Measurements from ENCODE around the gene TOE1. TPM values are rescaled to one million over a fixed set of nuclear protein-coding genes. Genes with fewer than 3 reads are reported as not detected.

TOE1 gene
- total RNA-seq, 1 experiment from 2014 or later: 18.2 TPM

DNA sequence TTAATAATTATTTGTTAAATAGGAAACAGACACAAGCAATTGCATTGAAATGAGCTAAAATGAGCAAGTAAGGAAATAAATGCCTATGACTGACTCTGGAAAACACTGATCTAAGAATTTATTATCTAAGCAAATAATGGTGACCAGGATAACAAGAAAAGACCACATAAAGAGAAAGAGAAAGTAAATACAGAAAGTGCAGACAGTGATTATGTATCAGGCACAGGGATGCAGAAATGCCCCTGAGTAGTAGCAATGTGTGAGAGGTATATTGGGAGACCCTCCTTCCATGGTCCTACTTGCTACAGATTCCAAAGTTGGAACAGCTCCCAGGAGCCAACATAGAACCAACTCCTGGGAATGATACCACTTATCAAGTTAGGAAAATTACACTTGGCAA, 33.6 kb downstream of the TOE1 start:
- Histone ChIP-seq H3K79me2 (ENCODE audit: low read length) (no peaks in the 10 kb centered on the region), H3K36me3 (ENCODE audit: low read depth, low read length) (no peaks in the 10 kb centered on the region), H2AFZ (ENCODE audit: low read length) (no peak overlapping the region), H3K9me2 (replicated peaks; ENCODE audit: low read length) (no peaks in the 10 kb centered on the region), H3F3A (ENCODE audit: low read length, unreplicated experiment) (no peaks in the 10 kb centered on the region), H4K20me1 (ENCODE audit: low read length) (no peaks in the 10 kb centered on the region), H3K9me3 (ENCODE audit: low read length) (no peaks in the 10 kb centered on the region), H3K4me1 (ENCODE audit: insufficient read depth, low read length) (peaks cover 4% of the 10 kb centered on the region; the same call in 1 of the 2 replicates), H3K9ac (ENCODE audit: low read length) (no peak overlapping the region), H3K4me3 (ENCODE audit: low read length) (no peak overlapping the region), H3K27ac (ENCODE audit: low read length) (no peak overlapping the region), H3K4me2 (ENCODE audit: low read length) (no peak overlapping the region), H3K27me3 (ENCODE audit: low read length) (no peaks in the 10 kb centered on the region)
- BruUV-seq (replicated peaks): no TSS peak
- POLR2A ChIA-PET (ENCODE audit: unreplicated experiment): interaction anchor here (0.6 kb wide), 1 partner anchor 211 kb away, joined by 3 read pairs; no protein-coding TSS in a partner anchor
- TF ChIP-seq, protein P1, sequence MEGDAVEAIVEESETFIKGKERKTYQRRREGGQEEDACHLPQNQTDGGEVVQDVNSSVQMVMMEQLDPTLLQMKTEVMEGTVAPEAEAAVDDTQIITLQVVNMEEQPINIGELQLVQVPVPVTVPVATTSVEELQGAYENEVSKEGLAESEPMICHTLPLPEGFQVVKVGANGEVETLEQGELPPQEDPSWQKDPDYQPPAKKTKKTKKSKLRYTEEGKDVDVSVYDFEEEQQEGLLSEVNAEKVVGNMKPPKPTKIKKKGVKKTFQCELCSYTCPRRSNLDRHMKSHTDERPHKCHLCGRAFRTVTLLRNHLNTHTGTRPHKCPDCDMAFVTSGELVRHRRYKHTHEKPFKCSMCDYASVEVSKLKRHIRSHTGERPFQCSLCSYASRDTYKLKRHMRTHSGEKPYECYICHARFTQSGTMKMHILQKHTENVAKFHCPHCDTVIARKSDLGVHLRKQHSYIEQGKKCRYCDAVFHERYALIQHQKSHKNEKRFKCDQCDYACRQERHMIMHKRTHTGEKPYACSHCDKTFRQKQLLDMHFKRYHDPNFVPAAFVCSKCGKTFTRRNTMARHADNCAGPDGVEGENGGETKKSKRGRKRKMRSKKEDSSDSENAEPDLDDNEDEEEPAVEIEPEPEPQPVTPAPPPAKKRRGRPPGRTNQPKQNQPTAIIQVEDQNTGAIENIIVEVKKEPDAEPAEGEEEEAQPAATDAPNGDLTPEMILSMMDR (conservative IDR thresholded peaks at IDR 0.05; ENCODE audit: low read depth, low read length): no peak
- TF ChIP-seq EZH2 (IDR thresholded peaks at IDR 0.05; ENCODE audit: low read length, unreplicated experiment) (no peak), EZH2phosphoT487 (IDR thresholded peaks at IDR 0.05; ENCODE audit: borderline replicate concordance, low read length) (no peak)
- CTCF ChIA-PET: interaction anchor here (0.6 kb wide), 1 partner anchor 91 kb away, joined by 4 read pairs; no protein-coding TSS in a partner anchor
- intact Hi-C loops (cut with micrococcal nuclease): no loop called here
- no peak for ATAC-seq
- no peak for DNase-seq

GRCh38 chr1:45375104-45376090, 35.4 kb downstream of the TOE1 start:
- Histone ChIP-seq H3K9me3 (ENCODE audit: low read length) (no peaks in the 10 kb centered on the region), H3K79me2 (ENCODE audit: low read length) (no peaks in the 10 kb centered on the region), H4K20me1 (ENCODE audit: low read length) (no peaks in the 10 kb centered on the region), H3K4me1 (ENCODE audit: insufficient read depth, low read length) (peaks cover 4% of the 10 kb centered on the region; the same call in 1 of the 2 replicates), H3K9ac (ENCODE audit: low read length) (no peak overlapping the region), H3K27ac (ENCODE audit: low read length) (no peak overlapping the region), H3K27me3 (ENCODE audit: low read length) (no peaks in the 10 kb centered on the region), H2AFZ (ENCODE audit: low read length) (no peak overlapping the region), H3K36me3 (ENCODE audit: low read depth, low read length) (no peaks in the 10 kb centered on the region), H3K4me3 (ENCODE audit: low read length) (no peak overlapping the region), H3K4me2 (ENCODE audit: low read length) (no peak overlapping the region), H3K9me2 (replicated peaks; ENCODE audit: low read length) (no peaks in the 10 kb centered on the region), H3F3A (ENCODE audit: low read length, unreplicated experiment) (no peaks in the 10 kb centered on the region)
- TF ChIP-seq, protein P1 (conservative IDR thresholded peaks at IDR 0.05; ENCODE audit: low read depth, low read length): 0 out of 2 replicates have a peak, but pooled peaks have one; percentile 20
- TF ChIP-seq EZH2 (IDR thresholded peaks at IDR 0.05; ENCODE audit: low read length, unreplicated experiment) (no peak), EZH2phosphoT487 (IDR thresholded peaks at IDR 0.05; ENCODE audit: borderline replicate concordance, low read length) (no peak)
- BruUV-seq (replicated peaks): no TSS peak
- peak; percentile 14 for DNase-seq
- CTCF ChIA-PET: no interaction called here
- intact Hi-C loops (cut with micrococcal nuclease): no loop called here
- POLR2A ChIA-PET (ENCODE audit: unreplicated experiment): no interaction called here
- no peak; the same call in 1 of the 2 replicates for ATAC-seq

- ATAC-seq (no peak), DNase-seq (no peak)
- H3K9me2 ChIP-seq (replicated peaks; ENCODE audit: low read length): no peaks in the 10 kb centered on the region
- no peak overlapping the region for H3K4me3 ChIP-seq (ENCODE audit: low read length)
- BruUV-seq (replicated peaks): no TSS peak
- H3F3A ChIP-seq (ENCODE audit: low read length, unreplicated experiment): no peaks in the 10 kb centered on the region
- POLR2A ChIA-PET (ENCODE audit: unreplicated experiment): no interaction called here
- intact Hi-C loops (cut with micrococcal nuclease): no loop called here
- TF ChIP-seq EZH2phosphoT487 (IDR thresholded peaks at IDR 0.05; ENCODE audit: borderline replicate concordance, low read length) (no peak), EZH2 (IDR thresholded peaks at IDR 0.05; ENCODE audit: low read length, unreplicated experiment) (no peak)
- TF ChIP-seq, protein P1 (conservative IDR thresholded peaks at IDR 0.05; ENCODE audit: low read depth, low read length): no peak
- no peak overlapping the region for H3K4me2 ChIP-seq (ENCODE audit: low read length)
- no peaks in the 10 kb centered on the region for H3K9me3 ChIP-seq (ENCODE audit: low read length)
- H3K27me3 ChIP-seq (ENCODE audit: low read length): no peaks in the 10 kb centered on the region
- H2AFZ ChIP-seq (ENCODE audit: low read length): no peak overlapping the region
- no peaks in the 10 kb centered on the region for H3K79me2 ChIP-seq (ENCODE audit: low read length)
- no peak overlapping the region for H3K27ac ChIP-seq (ENCODE audit: low read length)
- CTCF ChIA-PET: no interaction called here
- no peaks in the 10 kb centered on the region for H4K20me1 ChIP-seq (ENCODE audit: low read length)
- H3K36me3 ChIP-seq (ENCODE audit: low read depth, low read length): no peaks in the 10 kb centered on the region
- peaks cover 4% of the 10 kb centered on the region; the same call in 1 of the 2 replicates for H3K4me1 ChIP-seq (ENCODE audit: insufficient read depth, low read length)
- no peak overlapping the region for H3K9ac ChIP-seq (ENCODE audit: low read length)
Observed at GRCh38 chr1:45378184-45378583, 38.2 kb downstream of the TOE1 start.
